ENCODE measurements around the gene CENPN.

DNA sequence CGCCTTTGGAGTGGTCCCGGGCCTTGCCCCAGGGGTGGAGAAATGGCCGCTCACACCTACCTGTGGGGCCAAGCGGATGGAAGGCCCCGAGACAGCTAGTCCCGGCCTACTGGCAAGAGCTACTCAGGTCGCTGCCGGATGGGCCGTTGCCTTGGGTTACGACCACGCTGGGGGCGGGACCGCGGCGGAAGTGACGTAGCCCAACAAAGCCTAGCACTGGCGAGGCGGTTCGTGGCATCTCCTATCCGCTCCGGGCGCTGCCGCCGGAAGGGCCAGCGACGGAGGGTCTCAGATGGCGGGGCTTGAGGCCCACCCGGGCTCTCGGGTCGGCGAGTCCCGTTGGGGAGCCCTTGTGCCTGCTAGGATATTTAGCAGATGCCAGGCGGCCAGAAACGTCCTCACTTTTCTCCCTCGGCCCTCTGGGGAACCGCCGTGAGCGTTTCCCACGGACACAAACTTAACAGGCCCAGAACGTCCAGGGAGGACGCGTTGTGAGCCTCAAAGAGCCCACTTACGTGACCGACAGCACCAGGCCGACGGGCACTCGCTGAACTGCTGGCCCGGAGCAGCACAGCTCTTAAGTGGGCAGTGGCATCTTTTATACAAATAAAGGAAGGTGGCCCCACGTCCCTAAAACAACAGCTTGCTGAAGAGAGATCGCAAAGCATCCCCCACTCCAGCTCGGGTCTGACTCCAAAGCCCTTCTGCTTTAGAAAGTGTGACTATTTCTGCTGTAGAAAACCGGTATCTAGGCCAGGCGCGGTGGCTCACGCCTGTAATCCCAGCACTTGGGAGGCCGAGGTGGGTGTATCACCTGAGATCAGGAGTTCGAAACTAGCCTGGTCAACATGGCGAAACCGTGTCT lies 70.3 kb downstream of the CENPN start, which contains the start of gene C16orf46:
- TF ChIP-seq, protein P1, sequence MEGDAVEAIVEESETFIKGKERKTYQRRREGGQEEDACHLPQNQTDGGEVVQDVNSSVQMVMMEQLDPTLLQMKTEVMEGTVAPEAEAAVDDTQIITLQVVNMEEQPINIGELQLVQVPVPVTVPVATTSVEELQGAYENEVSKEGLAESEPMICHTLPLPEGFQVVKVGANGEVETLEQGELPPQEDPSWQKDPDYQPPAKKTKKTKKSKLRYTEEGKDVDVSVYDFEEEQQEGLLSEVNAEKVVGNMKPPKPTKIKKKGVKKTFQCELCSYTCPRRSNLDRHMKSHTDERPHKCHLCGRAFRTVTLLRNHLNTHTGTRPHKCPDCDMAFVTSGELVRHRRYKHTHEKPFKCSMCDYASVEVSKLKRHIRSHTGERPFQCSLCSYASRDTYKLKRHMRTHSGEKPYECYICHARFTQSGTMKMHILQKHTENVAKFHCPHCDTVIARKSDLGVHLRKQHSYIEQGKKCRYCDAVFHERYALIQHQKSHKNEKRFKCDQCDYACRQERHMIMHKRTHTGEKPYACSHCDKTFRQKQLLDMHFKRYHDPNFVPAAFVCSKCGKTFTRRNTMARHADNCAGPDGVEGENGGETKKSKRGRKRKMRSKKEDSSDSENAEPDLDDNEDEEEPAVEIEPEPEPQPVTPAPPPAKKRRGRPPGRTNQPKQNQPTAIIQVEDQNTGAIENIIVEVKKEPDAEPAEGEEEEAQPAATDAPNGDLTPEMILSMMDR (IDR thresholded peaks at IDR 0.05; ENCODE audit: poor library complexity) = no peak
- TF ChIP-seq EZH2phosphoT487 (IDR thresholded peaks at IDR 0.05; ENCODE audit: low read depth, severe bottlenecking, unreplicated experiment) (no peak), EZH2 (IDR thresholded peaks at IDR 0.05; ENCODE audit: borderline replicate concordance) (no peak)
